GF-D8 (cell line): ENCODE results near the gene RELL2.
A peak's percentile ranks its signal among the peaks of the same experiment; 100 is the strongest.

Source experiments
- DNase-seq: peaks from one replicate; lab custom pipeline; 2025; lab: John Stamatoyannopoulos, UW

RELL2 gene

GRCh38 chr5:141618804-141619554, 17.8 kb upstream of the RELL2 start, which contains the start of gene DIAPH1:
Gene DIAPH1 (minus strand): TSS chr5:141619000. CDS start chr5:141618914, 86 bp downstream.
- peak; percentile 84 for DNase-seq

GRCh38 chr5:141623186-141623585, 13.6 kb upstream of the RELL2 start:
- no peak for DNase-seq

GRCh38 chr5:141623611-141624010, 13.2 kb upstream of the RELL2 start:
- DNase-seq: no peak

GRCh38 chr5:141628175-141628788, 8.5 kb upstream of the RELL2 start:
- DNase-seq: no peak

- DNase-seq: no peak
These were observed 6.1 kb upstream of the RELL2 start for GRCh38 chr5:141630570-141631140.

- no peak for DNase-seq
These were observed 4.1 kb upstream of the RELL2 start for GRCh38 chr5:141632650-141633049.

- DNase-seq: no peak
These were observed 2.8 kb upstream of the RELL2 start for GRCh38 chr5:141633871-141634561.

- no peak for DNase-seq
These were observed 2.1 kb upstream of the RELL2 start for GRCh38 chr5:141634720-141635119.

GRCh38 chr5:141635646-141636045, 1.2 kb upstream of the RELL2 start:
- DNase-seq: no peak

GRCh38 chr5:141636106-141636412, 738 bp upstream of the RELL2 start:
- no peak for DNase-seq

GRCh38 chr5:141637123-141637766, 448 bp downstream of the RELL2 start:
- DNase-seq: no peak

- DNase-seq: no peak
These were observed 1.1 kb downstream of the RELL2 start for GRCh38 chr5:141637767-141638419.

GRCh38 chr5:141638771-141639170, 2.0 kb downstream of the RELL2 start:
- DNase-seq: no peak

GRCh38 chr5:141639357-141640050, 2.7 kb downstream of the RELL2 start:
- no peak for DNase-seq

GRCh38 chr5:141640051-141640415, 3.2 kb downstream of the RELL2 start:
- DNase-seq: no peak

GRCh38 chr5:141640698-141641097, 3.9 kb downstream of the RELL2 start:
- no peak for DNase-seq

GRCh38 chr5:141641634-141642267, 5.0 kb downstream of the RELL2 start:
- DNase-seq: no peak

- DNase-seq: no peak
These were observed 9.2 kb downstream of the RELL2 start for GRCh38 chr5:141646026-141646425.

- DNase-seq: no peak
These were observed 10.4 kb downstream of the RELL2 start for GRCh38 chr5:141647242-141647641.

- no peak for DNase-seq
These were observed 11.1 kb downstream of the RELL2 start for GRCh38 chr5:141647851-141648250.
